K562 (cell line): ENCODE data around the gene TBC1D17.

Experiments
- CTCF ChIP-seq, 3 experiments: IDR thresholded peaks in 2 of 3; conservative IDR thresholded peaks in 1 of 3; 2 replicates each; pipeline ENCODE4 v1.5.1; 2011 to 2012; ENCODE audit warnings: low read length in 3 of 3, mild to moderate bottlenecking in 3 of 3, control low read depth in 2 of 3, improper control_type of control experiment in 1 of 3, inconsistent platforms in 1 of 3, low read depth in 1 of 3, mixed read lengths in 1 of 3, moderate library complexity in 1 of 3; ENCODE audit not compliant: insufficient read depth in 2 of 3
- KLF10 ChIP-seq: fragments of 250-450 bp; sonication (Bioruptor Pico); IDR thresholded peaks from 2 replicates; pipeline ENCODE4 v1.6.1; 2021; ENCODE audit warnings: matching md5 sums
- POLR2AphosphoS5 ChIP-seq: IDR thresholded peaks from 2 replicates; pipeline ENCODE4 v1.6.1; 2011; ENCODE audit warnings: mild to moderate bottlenecking, low read depth, low read length, moderate library complexity; ENCODE audit not compliant: control insufficient read depth, insufficient read depth
- SMARCA4 ChIP-seq: fragments of 450-650 bp; IDR thresholded peaks from 2 replicates; pipeline ENCODE4 v1.6.1; 2016
- ZNF384 ChIP-seq: IDR thresholded peaks from 2 replicates; pipeline ENCODE4 v1.6.1; 2012; ENCODE audit warnings: low read depth, low read length, improper control_type of control experiment
- ZNF408 ChIP-seq: fragments of 250-450 bp; sonication (Bioruptor Pico); IDR thresholded peaks from 2 replicates; pipeline ENCODE4 v1.4.0; 2020; ENCODE audit warnings: low read depth, mild to moderate bottlenecking, moderate library complexity

DNA sequence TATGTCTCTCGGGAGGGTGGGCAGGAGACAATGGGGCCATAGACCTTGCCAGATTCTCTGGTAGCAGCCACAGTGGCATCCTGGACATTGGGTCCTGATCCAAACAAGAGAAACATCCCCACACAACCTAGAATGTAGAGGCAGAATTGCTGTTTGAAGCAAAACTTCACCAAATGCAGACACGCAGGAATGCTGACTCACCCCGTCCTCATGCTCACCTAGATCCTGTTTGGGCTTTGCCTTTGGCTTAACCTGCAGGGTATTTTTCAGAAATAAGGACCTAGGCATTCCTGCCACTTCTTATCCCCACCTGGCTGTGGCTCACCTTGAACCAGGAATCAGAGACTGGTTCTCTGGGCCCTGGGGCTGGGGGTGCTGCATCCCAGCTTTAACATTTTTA lies 7.3 kb downstream of the TBC1D17 start:
- TF ChIP-seq CTCF (IDR thresholded peaks at IDR 0.05 in 2 of 3, conservative IDR thresholded peaks at IDR 0.05 in 1 of 3; ENCODE audit: insufficient read depth in 2 of 3, low read depth in 1 of 3, low read length in 3 of 3) = no peak
- TF ChIP-seq SMARCA4 = no peak
- no peak for TF ChIP-seq ZNF408 (CRISPR knock-in tag)
- no peak for TF ChIP-seq KLF10 (CRISPR knock-in tag)
- no peak for TF ChIP-seq POLR2AphosphoS5
- TF ChIP-seq ZNF384 = no peak
